Right atrium auricular region (tissue), 2 donors: Measurements from ENCODE around the gene MASP1. TPM values are rescaled to one million over a fixed set of nuclear protein-coding genes. Genes with fewer than 3 reads are reported as not detected.

ENCODE experiments used
- DNase-seq: peaks from one replicate; pipeline ENCODE4 v3.0.0-alpha.2; 2019; ENCODE audit warnings: low spot score
- H3K27ac ChIP-seq, 2 donors: fragments of 200-600 bp; sonication (generic); 1 replicate in 1 of 2; 2 replicates in 1 of 2; pipeline ENCODE4 v1.5.1; 2016 to 2019
- H3K27me3 ChIP-seq, 2 donors: fragments of 200-600 bp; sonication (generic); one replicate each; pipeline versions ENCODE4 v1.5.1 to v1.6.0; 2017 to 2019
- H3K36me3 ChIP-seq: fragments of 200-600 bp; sonication (generic); one replicate; pipeline ENCODE4 v1.5.1; 2016
- H3K4me1 ChIP-seq, 2 donors: fragments of 200-600 bp; sonication (generic); one replicate each; pipeline versions ENCODE4 v1.5.1 to v1.6.0; 2017 to 2019
- H3K4me3 ChIP-seq, 2 donors: fragments of 200-600 bp; sonication (generic); 1 replicate in 1 of 2; 2 replicates in 1 of 2; pipeline ENCODE4 v1.5.1; 2017 to 2019; ENCODE audit warnings: mild to moderate bottlenecking in 1 of 2, moderate library complexity in 1 of 2
- H3K9me3 ChIP-seq, 2 donors: fragments of 200-600 bp; sonication (generic); one replicate each; pipeline ENCODE4 v1.5.1; 2019
- CTCF ChIP-seq, 2 donors: fragments of 200-600 bp; sonication (generic); IDR thresholded peaks; one replicate each; pipeline ENCODE4 v1.5.1; 2019; ENCODE audit warnings: antibody characterized with exemption in 2 of 2
- total RNA-seq, 2 donors: library from RNA; depleted of rRNA; stranded (reverse); fragments of >200 nt; gene quantifications; one replicate each; pipeline ENCODE4 v1.1.0, GENCODE V29; 2016

MASP1 gene
- total RNA-seq, 2 donors from 2014 or later = 26.2 to 27.6 TPM

GRCh38 chr3:187263270-187263669 is 28.3 kb downstream of the MASP1 start:
- Histone ChIP-seq H3K4me3 (no peak overlapping the region), H3K4me1 (peaks cover 0 to 30% of the 10 kb centered on the region in 2 donors), H3K36me3 (no peaks in the 10 kb centered on the region), H3K27me3 (no peaks in the 10 kb centered on the region), H3K9me3 (peaks cover 0 to 5% of the 10 kb centered on the region in 2 donors), H3K27ac (no peak overlapping the region)
- DNase-seq = no peak
- TF ChIP-seq CTCF (IDR thresholded peaks at IDR 0.05) = no peak

- H3K27me3 ChIP-seq = no peaks in the 10 kb centered on the region
- peaks cover 0 to 30% of the 10 kb centered on the region in 2 donors for H3K4me1 ChIP-seq
- no peaks in the 10 kb centered on the region for H3K36me3 ChIP-seq
- no peak overlapping the region for H3K4me3 ChIP-seq
- H3K9me3 ChIP-seq = peaks cover 0 to 4% of the 10 kb centered on the region in 2 donors
- H3K27ac ChIP-seq = no peak overlapping the region
- no peak for DNase-seq
- TF ChIP-seq CTCF (IDR thresholded peaks at IDR 0.05) = no peak
Observed at GRCh38 chr3:187262360-187262759, 29.2 kb downstream of the MASP1 start.

- Histone ChIP-seq H3K27me3 (no peaks in the 10 kb centered on the region), H3K9me3 (peaks cover 0 to 4% of the 10 kb centered on the region in 2 donors), H3K27ac (no peak overlapping the region), H3K36me3 (no peaks in the 10 kb centered on the region), H3K4me3 (no peak overlapping the region), H3K4me1 (peaks cover 0 to 30% of the 10 kb centered on the region in 2 donors)
- no peak for DNase-seq
- no peak for TF ChIP-seq CTCF (IDR thresholded peaks at IDR 0.05)
Observed at GRCh38 chr3:187261541-187261969, 30.0 kb downstream of the MASP1 start.

- no peaks in the 10 kb centered on the region for H3K27me3 ChIP-seq
- H3K4me1 ChIP-seq = peaks cover 0 to 16% of the 10 kb centered on the region in 2 donors
- no peak for DNase-seq
- H3K27ac ChIP-seq = no peak overlapping the region
- H3K9me3 ChIP-seq = peaks cover 0 to 4% of the 10 kb centered on the region in 2 donors
- H3K4me3 ChIP-seq = no peak overlapping the region
- no peak for TF ChIP-seq CTCF (IDR thresholded peaks at IDR 0.05)
- H3K36me3 ChIP-seq = no peaks in the 10 kb centered on the region
Observed at GRCh38 chr3:187259171-187259570, 32.4 kb downstream of the MASP1 start.

GRCh38 chr3:187257992-187258692 is 33.4 kb downstream of the MASP1 start:
- H3K27me3 ChIP-seq = no peaks in the 10 kb centered on the region
- no peak overlapping the region for H3K27ac ChIP-seq
- no peaks in the 10 kb centered on the region for H3K36me3 ChIP-seq
- H3K9me3 ChIP-seq = peaks cover 0 to 4% of the 10 kb centered on the region in 2 donors
- no peak for TF ChIP-seq CTCF (IDR thresholded peaks at IDR 0.05)
- H3K4me1 ChIP-seq = peaks cover 0 to 5% of the 10 kb centered on the region in 2 donors
- H3K4me3 ChIP-seq = no peak overlapping the region
- DNase-seq = no peak

- Histone ChIP-seq H3K4me3 (no peak overlapping the region), H3K27ac (no peak overlapping the region), H3K9me3 (peaks cover 0 to 4% of the 10 kb centered on the region in 2 donors), H3K4me1 (no peaks in the 10 kb centered on the region), H3K36me3 (no peaks in the 10 kb centered on the region), H3K27me3 (no peaks in the 10 kb centered on the region)
- no peak for DNase-seq
- TF ChIP-seq CTCF (IDR thresholded peaks at IDR 0.05) = no peak
Observed at GRCh38 chr3:187257471-187257870, 34.1 kb downstream of the MASP1 start.
